Medulla oblongata (tissue), 1 donor: ENCODE results near the gene LRRC8E.
A peak's percentile ranks its signal among the peaks of the same experiment; 100 is the strongest.

Source experiments
- DNase-seq: peaks from one replicate; pipeline ENCODE4 v3.0.0-alpha.2; 2015; ENCODE audit errors: extremely low spot score

The LRRC8E gene

DNA sequence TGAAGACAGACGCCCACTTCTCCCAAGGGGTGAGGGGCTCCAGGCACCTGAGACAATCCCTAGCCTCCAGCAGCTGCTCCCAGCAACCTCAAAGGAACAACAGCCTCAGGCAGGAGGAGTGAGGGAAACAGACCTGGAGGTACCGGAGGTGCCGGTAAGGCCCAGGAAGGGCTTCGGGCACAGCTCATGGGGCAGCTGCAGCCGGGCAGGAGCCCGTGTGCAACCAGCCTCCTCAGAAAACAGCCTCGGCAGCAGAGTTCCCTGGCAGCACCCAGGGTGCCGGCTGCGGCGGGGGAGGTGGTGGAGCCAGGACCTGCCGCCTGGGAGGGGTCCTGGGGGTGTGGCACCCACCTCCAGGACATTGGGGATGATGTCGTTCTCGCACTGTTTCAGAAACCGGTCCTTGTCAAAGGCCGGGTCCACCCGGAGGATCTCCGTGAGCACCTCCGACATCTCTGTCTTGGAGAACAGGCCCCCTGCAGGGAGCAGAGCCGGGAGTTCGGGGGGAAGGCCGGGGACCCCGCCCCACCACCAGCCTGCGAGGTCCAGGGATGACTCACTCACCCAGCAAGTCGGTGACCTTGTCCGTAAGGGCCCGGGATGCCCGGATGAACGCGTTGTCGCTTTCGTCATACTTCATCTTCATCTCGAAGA is 44.1 kb downstream of the LRRC8E start:
- DNase-seq: no peak

DNA sequence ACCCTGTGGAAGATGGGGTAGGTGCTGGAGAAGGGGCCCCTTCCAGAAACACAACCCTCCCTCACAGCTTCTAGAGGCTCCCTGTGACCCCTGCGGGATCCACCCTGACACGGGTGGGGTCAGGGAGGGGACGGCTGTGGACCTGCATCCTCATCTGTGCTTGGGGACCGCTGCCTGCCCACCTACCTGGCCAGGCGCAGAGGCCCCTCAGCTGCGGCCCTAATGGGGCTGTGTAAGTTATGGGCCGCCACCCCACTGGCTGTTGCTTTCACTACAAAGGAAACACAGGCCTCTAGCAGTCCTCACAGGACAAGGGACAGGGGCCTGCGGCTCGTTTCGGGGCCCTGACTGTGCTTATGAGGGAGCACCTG is 44.6 kb downstream of the LRRC8E start:
- no peak for DNase-seq

DNA sequence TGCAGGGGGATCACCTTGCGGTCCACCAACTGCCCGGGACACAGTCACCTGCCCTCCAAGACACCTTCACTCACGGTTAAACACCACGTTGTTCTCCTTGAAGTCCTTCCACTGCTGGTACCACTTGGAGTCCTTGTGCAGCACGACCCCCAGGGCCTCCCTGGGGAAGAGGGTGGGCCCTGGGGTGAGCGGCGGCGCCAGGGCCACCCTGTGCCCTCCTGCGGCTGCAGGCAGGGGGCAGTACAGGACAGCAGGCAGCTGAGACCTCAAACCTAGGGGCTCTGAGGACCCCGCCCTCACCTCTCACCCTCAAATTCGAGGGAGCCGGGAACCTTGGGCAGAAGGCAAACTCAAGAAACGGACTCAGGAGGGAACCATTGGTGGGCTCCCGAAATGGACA is 45.1 kb downstream of the LRRC8E start:
- DNase-seq: no peak

DNA sequence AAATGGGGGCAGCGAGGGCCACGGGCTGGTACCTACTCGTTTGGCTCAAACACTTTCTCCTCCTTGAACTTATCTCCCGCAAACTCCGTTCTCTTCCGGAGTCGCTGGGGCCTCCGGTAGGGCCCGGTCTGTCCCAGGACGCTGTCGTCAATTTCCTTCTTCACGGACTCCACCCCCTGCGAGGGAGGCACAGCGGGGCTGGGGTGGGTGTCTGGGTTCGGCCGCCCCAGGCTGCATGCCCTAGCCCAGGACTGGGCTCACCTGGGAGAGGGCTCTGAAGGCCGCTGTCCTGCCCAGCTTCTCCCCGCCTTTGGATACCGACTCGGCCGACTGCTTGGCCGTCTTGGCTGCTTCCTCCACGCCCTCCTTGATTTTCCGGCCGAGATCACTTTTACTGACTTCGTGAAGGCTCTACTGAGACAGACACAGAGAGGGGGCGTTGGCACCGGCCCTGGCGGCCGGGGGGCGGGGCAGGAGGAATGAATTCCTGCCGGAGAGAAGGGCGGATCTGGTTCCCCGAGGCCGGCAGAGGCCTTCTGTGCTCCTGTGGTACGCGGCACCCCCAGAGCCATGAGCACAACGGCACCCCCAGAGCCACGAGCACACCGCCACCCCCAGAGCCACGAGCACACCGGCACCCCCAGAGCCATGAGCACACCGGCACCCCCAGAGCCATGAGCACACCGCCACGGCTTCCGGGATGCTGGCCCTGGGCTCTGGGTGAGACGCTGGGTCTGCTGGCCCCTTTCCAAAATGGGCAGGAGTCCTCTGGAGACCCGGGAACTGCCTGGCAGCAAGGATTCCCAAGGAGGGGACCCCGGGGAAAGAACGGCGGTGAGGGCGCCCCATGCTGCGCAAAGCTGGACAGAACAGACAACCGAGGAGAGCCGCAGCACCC is 45.8 kb downstream of the LRRC8E start:
- DNase-seq: no peak

DNA sequence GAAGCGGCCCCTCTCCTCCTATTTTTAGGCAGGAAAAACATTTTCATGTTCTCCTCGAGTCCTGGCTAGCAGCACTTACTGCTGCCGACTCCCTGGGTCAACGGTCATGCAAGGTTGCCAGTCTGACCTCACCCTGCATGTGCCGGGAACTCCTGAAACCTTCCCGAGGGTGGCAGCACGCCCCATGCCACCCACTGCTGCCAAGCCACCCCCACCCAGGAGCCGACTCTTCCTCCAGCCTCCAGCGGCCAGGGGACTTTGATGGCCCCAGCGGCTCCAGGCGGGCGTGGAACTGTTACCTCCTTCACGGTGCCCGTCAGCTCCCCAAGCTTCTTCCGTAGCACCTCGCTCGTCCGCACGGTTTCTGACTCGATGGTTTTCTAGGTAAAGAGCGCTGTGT is 46.5 kb downstream of the LRRC8E start:
- no peak for DNase-seq

DNA sequence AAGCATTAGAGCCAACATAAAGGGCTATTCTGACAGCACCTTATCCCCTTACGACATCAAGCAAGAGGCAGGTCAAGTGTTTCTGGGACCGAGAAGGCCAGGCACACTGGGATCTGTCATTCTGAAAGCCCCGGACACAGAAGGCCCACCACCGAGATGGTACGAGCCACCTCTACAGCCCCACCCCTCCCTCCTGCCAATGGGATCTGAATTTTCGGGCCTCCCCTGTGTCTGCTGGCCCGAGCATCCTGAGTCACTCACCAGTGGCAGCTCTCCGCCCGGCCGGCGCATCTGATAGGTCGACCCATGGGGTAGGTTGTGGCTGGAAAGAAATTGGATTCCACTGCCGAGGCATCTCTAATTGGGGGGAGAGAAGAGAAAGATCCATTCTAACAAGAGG is 52.5 kb downstream of the LRRC8E start:
- no peak for DNase-seq

DNA sequence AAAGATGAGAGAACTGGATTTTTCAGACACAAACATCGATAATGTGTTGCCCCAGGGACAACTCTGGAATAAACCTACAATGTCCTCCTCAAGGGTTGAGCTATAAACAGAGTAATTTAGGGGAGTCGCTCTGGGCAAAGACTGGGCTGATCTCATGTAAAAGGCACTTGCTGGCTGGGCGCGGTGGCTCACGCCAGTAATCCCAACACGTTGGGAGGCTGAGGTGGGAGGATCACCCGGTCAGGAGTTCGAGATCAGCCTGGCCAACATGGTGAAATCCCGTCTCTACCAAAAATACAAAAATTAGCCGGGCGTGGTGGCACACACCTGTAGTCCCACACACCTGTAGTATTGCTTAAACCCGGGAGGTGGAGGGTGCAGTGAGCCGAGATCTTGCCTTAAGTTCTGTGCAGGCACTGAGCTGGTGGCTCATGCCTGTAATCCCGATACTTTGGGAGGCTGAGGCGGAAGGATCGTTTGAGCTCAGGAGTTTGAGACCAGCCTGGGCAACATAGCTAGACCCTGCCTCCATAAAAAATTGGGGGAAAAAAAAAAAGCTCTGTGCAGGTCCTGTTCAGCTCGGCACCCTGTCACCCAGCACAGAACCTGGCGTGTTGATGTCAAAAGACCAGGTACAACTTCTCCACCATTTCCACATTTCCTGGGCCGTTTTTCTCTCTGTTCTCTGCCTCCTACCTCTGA is 53.7 kb downstream of the LRRC8E start:
- no peak for DNase-seq

DNA sequence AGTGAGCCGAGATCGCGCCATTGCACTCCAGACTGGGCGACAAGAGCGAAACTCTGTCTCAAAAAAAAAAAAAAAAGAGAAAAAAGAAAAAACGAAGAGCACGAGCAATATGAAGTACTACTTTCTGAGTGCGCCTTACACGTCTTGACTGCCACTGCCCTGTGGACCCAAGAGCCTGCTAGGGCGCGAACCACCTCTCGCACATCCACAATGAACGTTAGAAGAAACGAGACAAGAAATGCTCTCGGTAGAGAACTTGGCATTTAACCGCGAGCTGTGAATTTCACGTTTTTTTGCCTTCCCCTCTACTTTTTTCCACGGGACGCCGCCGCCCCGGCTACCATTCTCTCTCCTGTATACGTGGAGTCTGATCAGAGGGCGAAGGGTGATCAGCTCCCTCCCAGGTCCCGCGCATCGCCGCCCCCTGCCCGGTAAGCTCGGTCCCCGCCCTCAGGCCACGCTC is 54.7 kb downstream of the LRRC8E start:
- no peak for DNase-seq

DNA sequence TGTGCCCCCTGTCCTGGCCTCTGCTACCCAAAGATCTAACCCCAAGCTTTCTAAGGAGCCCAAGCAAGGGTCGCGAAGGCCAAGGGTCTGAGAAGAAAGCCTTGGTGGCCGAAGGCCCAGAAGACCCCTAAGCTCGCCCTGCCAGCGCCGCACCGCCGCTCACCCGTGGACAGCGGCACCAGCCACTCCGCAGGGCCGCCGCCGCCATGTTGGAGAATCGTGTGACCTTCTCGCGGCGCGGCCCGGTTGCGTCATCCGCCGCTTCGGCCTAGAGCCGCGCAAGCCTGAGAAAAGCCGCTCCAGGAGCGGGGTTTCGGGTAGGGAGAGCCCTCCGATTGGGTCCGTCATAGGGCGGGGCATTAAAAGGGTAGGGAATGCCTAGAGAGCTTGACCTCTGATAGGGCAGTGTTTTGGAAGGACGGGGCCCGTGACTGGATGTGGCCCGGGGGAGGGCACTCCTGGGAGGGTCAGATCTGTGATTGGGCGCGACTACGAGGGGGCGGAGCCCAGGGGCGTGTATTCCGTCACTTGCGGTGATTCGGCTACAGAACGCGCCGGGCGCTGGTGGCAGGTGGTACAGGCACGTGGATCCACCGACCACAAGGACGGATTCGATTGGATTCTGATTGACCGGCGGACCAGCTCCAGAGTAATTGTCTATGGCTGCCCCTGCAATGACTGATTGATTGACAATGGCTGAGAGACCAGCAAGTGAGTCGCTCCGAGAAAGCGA is 55.3 kb downstream of the LRRC8E start, which contains the start of gene TIMM44:
TSS of gene TIMM44 (minus strand) at position 223 of the 733 bp plus-strand sequence. CDS start at position 208, 15 bp downstream.
- peak; percentile 100 for DNase-seq

DNA sequence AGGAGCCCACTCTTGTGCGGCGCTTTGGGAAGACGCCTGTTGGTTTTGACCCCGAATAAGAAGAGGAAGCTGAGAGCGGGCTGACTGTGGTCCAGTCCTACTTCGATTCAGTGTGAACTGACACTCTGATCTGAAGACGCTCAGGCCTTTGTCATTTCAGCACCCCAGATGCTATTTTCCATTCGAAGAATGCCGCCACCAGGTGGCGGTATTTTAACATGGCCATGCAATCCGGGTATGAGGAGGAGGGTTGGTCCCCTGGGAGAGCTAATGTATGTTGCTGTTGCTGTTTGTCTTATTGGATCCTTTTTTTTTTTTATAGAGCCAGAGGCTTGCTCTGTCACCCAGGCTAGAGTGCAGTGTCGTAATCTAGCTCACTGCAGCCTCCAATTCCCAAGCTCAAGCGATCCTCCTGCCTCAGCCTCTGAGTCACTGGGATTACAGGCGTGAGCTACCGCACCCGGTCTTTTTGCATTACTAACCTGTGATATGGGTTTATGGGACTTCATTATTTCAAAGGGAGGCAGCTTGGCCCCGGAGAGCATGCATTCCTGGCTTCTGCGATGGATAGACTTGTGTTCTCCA is 56.0 kb downstream of the LRRC8E start:
- DNase-seq: peak; percentile 97

DNA sequence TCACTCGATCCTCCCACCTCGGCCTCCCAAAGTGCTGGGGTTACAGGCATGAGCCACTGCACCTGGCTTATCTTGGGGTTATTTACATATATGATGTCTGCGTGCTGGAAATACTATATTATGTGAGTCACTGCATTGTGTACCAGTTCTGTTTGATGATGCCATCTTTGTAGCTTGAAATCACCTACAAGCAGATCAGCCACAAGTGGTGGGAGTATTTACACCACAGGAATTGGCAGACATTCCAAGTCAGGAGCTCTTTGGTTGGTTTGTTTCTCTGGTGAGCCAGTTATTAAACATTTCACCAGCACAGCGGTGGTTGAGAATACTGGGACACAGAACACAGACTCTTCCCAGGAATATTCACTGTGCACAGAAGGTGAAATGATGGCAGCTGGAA is 59.6 kb downstream of the LRRC8E start:
- no peak for DNase-seq
